Measurements from ENCODE around the gene E2F7. TPM values are rescaled to one million over a fixed set of nuclear protein-coding genes. Genes with fewer than 3 reads are reported as not detected.

The E2F7 gene
- total RNA-seq, 1 donor = 23.4 TPM

- no peak for DNase-seq (ENCODE audit: low read depth)
- H3K4me3 ChIP-seq (ENCODE audit: low read depth, low read length) = no peak overlapping the region
- TF ChIP-seq, protein P1, sequence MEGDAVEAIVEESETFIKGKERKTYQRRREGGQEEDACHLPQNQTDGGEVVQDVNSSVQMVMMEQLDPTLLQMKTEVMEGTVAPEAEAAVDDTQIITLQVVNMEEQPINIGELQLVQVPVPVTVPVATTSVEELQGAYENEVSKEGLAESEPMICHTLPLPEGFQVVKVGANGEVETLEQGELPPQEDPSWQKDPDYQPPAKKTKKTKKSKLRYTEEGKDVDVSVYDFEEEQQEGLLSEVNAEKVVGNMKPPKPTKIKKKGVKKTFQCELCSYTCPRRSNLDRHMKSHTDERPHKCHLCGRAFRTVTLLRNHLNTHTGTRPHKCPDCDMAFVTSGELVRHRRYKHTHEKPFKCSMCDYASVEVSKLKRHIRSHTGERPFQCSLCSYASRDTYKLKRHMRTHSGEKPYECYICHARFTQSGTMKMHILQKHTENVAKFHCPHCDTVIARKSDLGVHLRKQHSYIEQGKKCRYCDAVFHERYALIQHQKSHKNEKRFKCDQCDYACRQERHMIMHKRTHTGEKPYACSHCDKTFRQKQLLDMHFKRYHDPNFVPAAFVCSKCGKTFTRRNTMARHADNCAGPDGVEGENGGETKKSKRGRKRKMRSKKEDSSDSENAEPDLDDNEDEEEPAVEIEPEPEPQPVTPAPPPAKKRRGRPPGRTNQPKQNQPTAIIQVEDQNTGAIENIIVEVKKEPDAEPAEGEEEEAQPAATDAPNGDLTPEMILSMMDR (IDR thresholded peaks at IDR 0.05; ENCODE audit: insufficient read depth, low read length) = no peak
Observed at GRCh38 chr12:76983420-76983819, 81.9 kb downstream of the E2F7 start.

DNA sequence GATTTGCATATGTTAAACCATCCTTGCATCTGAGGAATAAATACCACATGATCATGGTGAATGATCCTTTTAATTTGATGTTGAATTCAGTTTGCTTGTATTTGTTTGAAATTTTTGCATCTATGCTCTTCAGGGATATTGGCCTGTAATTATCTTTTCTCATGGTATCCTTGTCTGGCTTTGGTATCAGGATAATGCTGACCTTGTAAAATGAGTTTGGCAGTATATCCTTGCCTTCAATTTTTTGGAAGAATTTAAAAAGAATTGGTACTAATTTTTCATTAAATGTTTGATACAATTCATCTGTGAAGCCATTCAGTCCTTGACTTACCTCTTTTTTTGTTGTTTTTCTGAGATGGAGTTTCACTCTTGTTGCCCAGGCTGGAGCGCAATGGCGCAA lies 85.2 kb downstream of the E2F7 start:
- TF ChIP-seq, protein P1 (IDR thresholded peaks at IDR 0.05; ENCODE audit: insufficient read depth, low read length) = no peak
- no peak for DNase-seq (ENCODE audit: low read depth)
- H3K4me3 ChIP-seq (ENCODE audit: low read depth, low read length) = no peak overlapping the region

DNA sequence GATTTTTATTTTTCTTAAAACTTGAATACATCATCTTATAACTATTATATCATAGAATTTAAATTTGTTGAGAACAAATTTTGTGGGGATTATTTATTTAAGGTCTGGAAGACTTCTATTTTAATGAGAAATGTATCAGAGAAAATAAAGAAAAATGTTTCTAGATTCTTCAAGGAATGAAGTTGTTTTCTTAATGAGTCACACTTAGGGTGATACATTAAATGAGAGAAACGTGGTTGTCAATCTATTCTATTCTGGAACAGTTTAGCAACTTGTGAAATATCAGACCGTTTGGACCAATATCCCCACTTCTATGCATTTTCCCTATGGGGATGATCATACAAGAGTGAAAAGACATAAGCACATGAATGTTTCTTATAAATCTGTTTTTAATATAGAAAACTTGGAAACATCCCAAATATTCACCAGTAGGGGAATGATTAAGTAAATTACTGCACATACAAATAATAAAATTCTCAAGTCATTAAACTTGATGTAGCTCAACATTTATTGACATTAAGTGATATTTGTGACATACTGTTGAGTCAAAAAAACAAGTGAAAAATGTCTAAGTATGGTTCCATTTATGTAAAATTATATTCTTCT lies 88.5 kb downstream of the E2F7 start:
- no peak overlapping the region for H3K4me3 ChIP-seq (ENCODE audit: low read depth, low read length)
- TF ChIP-seq, protein P1 (IDR thresholded peaks at IDR 0.05; ENCODE audit: insufficient read depth, low read length) = no peak
- peak; percentile 11 for DNase-seq (ENCODE audit: low read depth)

Other genes starting within 250 kb of the E2F7 start
- 6.1 and 26.7 TPM in 2 replicates for gene CSRP2, start 186.6 kb downstream of the E2F7 start, total RNA-seq (ENCODE audit: low replicate concordance)

All from fibroblast of the aortic adventitia (primary cell).